Glutamatergic neuron (in vitro differentiated cells): Measurements from ENCODE around the gene C10orf62. TPM values are rescaled to one million over a fixed set of nuclear protein-coding genes. Genes with fewer than 3 reads are reported as not detected.

Source experiments
- DNase-seq: peaks from one replicate; pipeline ENCODE4 v3.0.0; 2022
- H3K27ac Mint-ChIP-seq: one replicate; pipeline ENCODE4 v1.8.0; 2020; ENCODE audit warnings: mild to moderate bottlenecking, mixed read lengths, inconsistent platforms; ENCODE audit not compliant: unreplicated experiment
- H3K27me3 Mint-ChIP-seq: one replicate; pipeline ENCODE4 v1.8.0; 2020; ENCODE audit warnings: mild to moderate bottlenecking, moderate library complexity, mixed read lengths, inconsistent platforms; ENCODE audit not compliant: unreplicated experiment
- H3K36me3 Mint-ChIP-seq: one replicate; pipeline ENCODE4 v1.8.0; 2020; ENCODE audit warnings: mild to moderate bottlenecking, mixed read lengths, inconsistent platforms; ENCODE audit not compliant: unreplicated experiment
- H3K4me1 Mint-ChIP-seq: one replicate; pipeline ENCODE4 v1.8.0; 2020; ENCODE audit warnings: mild to moderate bottlenecking, low read depth, mixed read lengths, inconsistent platforms; ENCODE audit not compliant: unreplicated experiment
- H3K4me3 Mint-ChIP-seq: one replicate; pipeline ENCODE4 v1.8.0; 2020; ENCODE audit warnings: mild to moderate bottlenecking, mixed read lengths, inconsistent platforms; ENCODE audit not compliant: unreplicated experiment
- H3K9me3 Mint-ChIP-seq: one replicate; pipeline ENCODE4 v1.8.0; 2020; ENCODE audit warnings: mild to moderate bottlenecking, moderate library complexity, mixed read lengths, inconsistent platforms; ENCODE audit not compliant: unreplicated experiment
- CTCF ChIP-seq: fragments of 200-600 bp; sonication (generic); IDR thresholded peaks from one replicate; pipeline ENCODE4 v1.5.0; 2021; ENCODE audit not compliant: partially characterized antibody, unreplicated experiment
- total RNA-seq: library from RNA; stranded (reverse); fragmentation: NEBNext Ultra II Directional; extraction: Animal tissue kit (Norgen Biotek cat#: 25700); gene quantifications from one replicate; pipeline ENCODE4 v1.2.1, GENCODE V29; 2021; ENCODE audit not compliant: unreplicated experiment

The C10orf62 gene
- total RNA-seq, 1 donor from 2014 or later = not detected

GRCh38 chr10:97546456-97547270 lies 42.9 kb upstream of the C10orf62 start:
- no peak for TF ChIP-seq CTCF
- Mint-ChIP-seq H3K4me3 (peak overlapping the region; percentile 48), H3K27ac (peak overlapping the region; percentile 18), H3K9me3 (peaks cover 14% of the 10 kb centered on the region), H3K4me1 (peaks cover 45% of the 10 kb centered on the region), H3K36me3 (no peaks in the 10 kb centered on the region), H3K27me3 (peaks cover 12% of the 10 kb centered on the region)
- no peak for DNase-seq

- Mint-ChIP-seq H3K27ac (peak overlapping the region; percentile 22), H3K36me3 (no peaks in the 10 kb centered on the region), H3K9me3 (peaks cover 14% of the 10 kb centered on the region), H3K4me1 (peaks cover 44% of the 10 kb centered on the region), H3K4me3 (no peak overlapping the region), H3K27me3 (peaks cover 12% of the 10 kb centered on the region)
- DNase-seq = no peak
- TF ChIP-seq CTCF = no peak
Measured at GRCh38 chr10:97547271-97547600, 42.3 kb upstream of the C10orf62 start.

- TF ChIP-seq CTCF = no peak
- no peak for DNase-seq
- Mint-ChIP-seq H3K27me3 (peaks cover 9% of the 10 kb centered on the region), H3K4me1 (peaks cover 41% of the 10 kb centered on the region), H3K27ac (no peak overlapping the region), H3K9me3 (peaks cover 12% of the 10 kb centered on the region), H3K36me3 (no peaks in the 10 kb centered on the region), H3K4me3 (no peak overlapping the region)
Measured at GRCh38 chr10:97547962-97548361, 41.6 kb upstream of the C10orf62 start.

GRCh38 chr10:97548828-97549455 lies 40.6 kb upstream of the C10orf62 start:
- DNase-seq = no peak
- peaks cover 5% of the 10 kb centered on the region for H3K27me3 Mint-ChIP-seq
- peak overlapping the region; percentile 50 for H3K27ac Mint-ChIP-seq
- H3K9me3 Mint-ChIP-seq = peaks cover 4% of the 10 kb centered on the region
- no peak for TF ChIP-seq CTCF
- peaks cover 32% of the 10 kb centered on the region for H3K4me1 Mint-ChIP-seq
- no peaks in the 10 kb centered on the region for H3K36me3 Mint-ChIP-seq
- peak overlapping the region; percentile 53 for H3K4me3 Mint-ChIP-seq

- peak overlapping the region; percentile 58 for H3K4me3 Mint-ChIP-seq
- H3K36me3 Mint-ChIP-seq = no peaks in the 10 kb centered on the region
- DNase-seq = peak; percentile 52
- no peak for TF ChIP-seq CTCF
- peaks cover 5% of the 10 kb centered on the region for H3K27me3 Mint-ChIP-seq
- H3K27ac Mint-ChIP-seq = peak overlapping the region; percentile 83
- H3K9me3 Mint-ChIP-seq = peaks cover 4% of the 10 kb centered on the region
- H3K4me1 Mint-ChIP-seq = peaks cover 32% of the 10 kb centered on the region
Measured at GRCh38 chr10:97549587-97550322, 39.8 kb upstream of the C10orf62 start.
